Stimulated activated CD4-positive, alpha-beta T cell treated with anti-CD3 and anti-CD28 coated beads, Interleukin-15, amount 100 ng/mL, for 1 hour (primary cell): ENCODE results near the gene NACAD.

Experiments used
- DNase-seq, 2 donors: peaks; one replicate each; pipeline ENCODE4 v3.0.0-alpha.2; 2020; ENCODE audit warnings: low read depth in 1 of 2, low spot score in 1 of 2

NACAD gene

DNA sequence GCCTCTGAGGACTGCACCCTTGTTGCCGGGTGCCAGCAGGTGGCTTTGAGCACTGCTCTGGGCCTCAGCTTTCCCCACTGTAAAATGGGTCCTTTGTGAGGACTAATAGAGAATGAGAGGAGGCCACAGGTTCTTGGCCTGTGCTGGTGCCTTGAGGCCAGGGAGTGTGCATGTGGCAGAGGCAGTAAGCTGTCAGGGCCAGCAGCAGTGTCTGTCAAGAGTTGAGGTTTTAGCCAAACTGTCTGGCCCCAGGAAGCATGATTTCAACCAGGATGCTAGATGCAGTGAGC lies 13.5 kb downstream of the NACAD start:
- no peak for DNase-seq

GRCh38 chr7:45074528-45075354 lies 14.0 kb downstream of the NACAD start:
- no peak for DNase-seq

DNA sequence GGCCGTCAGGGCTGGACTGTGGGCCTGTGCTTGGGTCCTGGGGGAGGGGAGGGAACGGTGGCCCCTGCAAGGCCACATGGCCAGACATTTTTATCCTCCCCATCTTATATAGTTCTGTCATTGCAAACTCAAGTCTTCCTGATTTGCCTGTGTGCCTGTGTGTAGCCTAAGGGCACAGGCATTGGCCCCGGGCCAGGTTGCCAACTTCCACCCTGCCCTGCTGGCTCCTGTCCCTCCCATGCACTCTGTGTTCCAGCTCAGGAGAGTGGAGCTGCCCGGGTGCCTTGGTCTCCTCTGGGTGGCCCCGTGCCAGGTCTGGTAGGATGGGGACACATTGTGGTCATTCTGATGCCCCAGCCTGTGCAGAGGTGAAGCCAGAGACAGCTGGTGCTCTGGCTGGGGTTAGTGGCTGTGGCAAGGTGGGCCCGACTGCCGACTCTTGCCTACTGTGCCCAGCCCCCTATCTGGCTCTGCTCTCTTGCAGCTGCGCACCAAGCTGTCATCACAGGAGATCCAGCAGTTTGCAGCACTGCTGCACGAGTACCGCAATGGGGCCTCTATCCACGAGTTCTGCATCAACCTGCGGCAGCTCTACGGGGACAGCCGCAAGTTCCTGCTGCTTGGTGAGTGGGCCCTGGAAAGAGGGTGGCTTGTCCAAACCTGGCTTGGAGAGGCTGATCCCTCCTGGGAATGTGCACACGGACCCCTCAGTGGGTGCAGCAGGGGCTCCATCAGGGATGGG lies 14.8 kb downstream of the NACAD start:
- no peak for DNase-seq

- DNase-seq, result no peak
These were observed 15.6 kb downstream of the NACAD start for GRCh38 chr7:45073031-45073785.

- DNase-seq, result no peak
These were observed 16.4 kb downstream of the NACAD start for GRCh38 chr7:45072131-45073030.

GRCh38 chr7:45071528-45071927 lies 17.2 kb downstream of the NACAD start:
- no peak for DNase-seq

- no peak for DNase-seq
These were observed 18.5 kb downstream of the NACAD start for GRCh38 chr7:45070254-45070642.

DNA sequence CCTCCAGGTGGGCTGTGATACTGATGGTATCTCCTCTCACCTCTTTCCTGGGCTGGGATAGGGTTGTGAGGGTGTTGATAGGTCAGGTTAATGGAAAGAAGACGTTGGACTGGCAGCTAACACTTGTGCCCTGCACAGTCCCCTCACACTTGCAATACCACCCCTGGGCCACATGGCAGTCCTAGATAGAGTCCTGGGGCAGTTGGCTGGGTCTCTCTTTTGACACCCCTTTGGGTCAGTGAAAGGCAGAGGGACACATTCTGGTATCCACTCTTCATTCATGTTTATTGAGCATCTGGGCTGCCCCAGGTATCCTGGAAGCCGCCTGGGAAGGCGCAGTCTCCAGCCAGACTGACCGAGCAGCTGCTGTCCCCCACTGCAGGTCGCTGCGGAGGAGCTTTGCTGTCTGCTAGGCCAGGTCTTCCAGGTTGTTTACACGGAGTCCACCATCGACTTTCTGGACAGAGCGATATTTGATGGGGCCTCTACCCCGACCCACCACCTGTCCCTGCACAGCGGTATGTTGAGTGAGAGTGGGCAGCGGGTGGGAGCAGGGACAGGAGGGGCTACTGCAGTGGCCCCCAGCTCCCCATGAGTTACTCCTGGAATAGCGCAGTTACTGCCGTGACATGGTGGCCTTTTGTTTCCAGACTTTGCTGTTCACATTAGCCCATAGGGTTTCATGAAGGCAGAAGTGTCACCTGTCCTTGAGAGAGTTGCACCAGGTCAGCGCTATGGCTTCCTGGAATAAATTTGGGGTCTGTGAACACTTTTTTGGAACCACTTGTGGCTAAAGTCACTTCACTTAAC lies 19.1 kb downstream of the NACAD start:
- DNase-seq, result no peak

GRCh38 chr7:45068236-45069023 lies 20.3 kb downstream of the NACAD start:
- no peak for DNase-seq

- no peak for DNase-seq
These were observed 21.2 kb downstream of the NACAD start for GRCh38 chr7:45067582-45067981.

GRCh38 chr7:45066409-45066808 lies 22.4 kb downstream of the NACAD start:
- DNase-seq, result no peak

- no peak for DNase-seq
These were observed 23.5 kb downstream of the NACAD start for GRCh38 chr7:45065031-45065995.

- DNase-seq, result no peak
These were observed 24.6 kb downstream of the NACAD start for GRCh38 chr7:45064047-45064725.

GRCh38 chr7:45061806-45062425 lies 26.9 kb downstream of the NACAD start:
- DNase-seq, result no peak

DNA sequence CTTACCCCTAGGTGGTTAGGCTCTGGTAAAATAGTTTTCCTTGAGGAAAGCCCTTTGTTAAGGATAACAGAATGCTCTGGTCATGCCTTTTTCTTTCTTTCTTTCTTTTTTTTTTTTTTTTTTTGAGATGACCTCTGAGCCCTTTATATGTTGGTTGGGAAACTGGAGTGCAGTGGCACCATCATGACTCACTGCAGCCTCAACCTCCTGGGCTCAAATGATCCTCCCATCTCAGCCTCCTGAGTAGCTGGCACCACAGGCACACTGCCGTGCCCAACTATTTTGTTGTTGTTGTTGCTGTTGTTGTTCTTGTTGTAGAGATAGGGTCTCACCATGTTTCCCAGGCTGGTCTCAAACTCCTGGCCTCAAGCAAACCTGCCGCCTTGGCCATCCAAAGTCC lies 27.4 kb downstream of the NACAD start:
- no peak for DNase-seq

DNA sequence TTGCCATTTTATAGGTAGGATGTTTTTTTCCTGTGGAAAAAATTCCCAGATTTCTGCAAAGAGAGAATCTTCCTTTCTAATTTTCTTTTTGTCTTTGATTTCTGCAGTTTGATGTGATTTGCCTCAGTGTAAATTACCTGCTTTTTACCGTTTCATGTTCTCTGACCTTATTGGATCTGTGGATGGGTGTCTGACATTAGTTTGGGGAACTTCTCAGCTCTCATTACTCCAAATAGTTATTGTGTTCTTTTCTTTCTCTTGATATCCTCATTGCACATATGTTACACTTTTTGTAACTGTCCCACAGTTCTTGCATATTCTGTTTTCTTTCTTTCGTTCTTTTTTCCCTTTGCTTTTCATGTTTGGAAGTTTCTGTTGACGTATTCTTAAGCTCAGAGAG lies 28.5 kb downstream of the NACAD start:
- no peak for DNase-seq

GRCh38 chr7:45057878-45058277 lies 30.9 kb downstream of the NACAD start:
- no peak for DNase-seq
